C1 segment of cervical spinal cord (tissue), 14 donors: ENCODE results near the gene ARPC2.
A peak's percentile ranks its signal among the peaks of the same experiment; 100 is the strongest.

Experiments
- DNase-seq, 14 donors: peaks; one replicate each; lab custom pipeline; 2025; lab: John Stamatoyannopoulos, UW

Gene ARPC2

DNA sequence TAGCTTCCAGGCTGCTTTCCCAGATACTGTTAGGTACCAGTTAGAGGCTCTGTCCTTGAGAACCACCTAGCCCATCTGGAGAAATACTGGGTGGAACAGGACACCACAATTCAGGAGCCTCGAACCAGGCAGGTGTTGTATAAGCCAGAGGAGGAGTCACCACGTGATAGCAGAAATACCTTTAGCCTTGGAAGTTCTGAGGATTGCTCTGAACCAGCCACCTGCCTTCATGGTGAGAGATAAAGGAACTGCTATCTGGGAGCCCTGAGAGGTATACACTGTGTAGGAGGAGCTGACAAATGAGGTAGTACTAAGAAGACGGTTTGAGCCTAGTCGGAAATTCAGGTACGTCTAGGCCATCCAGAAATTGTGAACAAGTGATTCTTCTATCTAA lies 36.2 kb downstream of the ARPC2 start:
- DNase-seq, result no peak

- no peak for DNase-seq
Observed at GRCh38 chr2:218255446-218255845, 38.5 kb downstream of the ARPC2 start.

GRCh38 chr2:218256612-218257350 lies 39.8 kb downstream of the ARPC2 start:
- DNase-seq, result no peak

DNA sequence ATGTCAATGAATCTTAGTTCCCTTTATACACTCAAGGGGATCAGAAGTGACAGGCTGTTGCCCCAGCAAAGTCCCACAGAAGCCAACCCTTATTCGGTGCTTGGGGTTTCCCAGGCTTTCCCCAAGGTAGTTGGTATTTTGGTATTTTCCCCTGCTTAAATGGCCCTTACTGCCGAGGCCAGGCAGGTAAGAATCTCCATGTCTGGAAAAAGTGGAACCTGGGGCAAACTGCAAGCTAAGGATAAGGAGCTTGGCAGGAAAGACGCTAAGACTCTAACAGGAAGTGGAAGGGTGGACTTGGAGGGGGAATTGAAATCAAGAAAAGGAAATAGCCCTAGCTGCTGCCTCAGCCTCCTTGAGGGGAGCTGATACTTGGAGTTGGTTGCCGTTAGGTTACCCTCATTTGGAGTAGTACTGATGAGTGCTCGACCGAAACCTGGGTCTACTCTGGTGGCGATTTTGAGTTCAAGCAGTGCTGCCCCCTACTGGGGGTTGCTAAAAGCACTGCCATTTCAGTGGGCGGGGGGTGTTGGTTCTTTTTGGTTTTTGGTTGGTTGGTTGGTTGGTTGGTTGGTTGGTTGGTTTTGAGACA lies 40.5 kb downstream of the ARPC2 start:
- DNase-seq, result peak in 5 of 14 donors; percentile 2 to 30 (median 25)

- peak in 1 of 14 donors; percentile 33 for DNase-seq
Observed at GRCh38 chr2:218259099-218259961, 42.3 kb downstream of the ARPC2 start.

DNA sequence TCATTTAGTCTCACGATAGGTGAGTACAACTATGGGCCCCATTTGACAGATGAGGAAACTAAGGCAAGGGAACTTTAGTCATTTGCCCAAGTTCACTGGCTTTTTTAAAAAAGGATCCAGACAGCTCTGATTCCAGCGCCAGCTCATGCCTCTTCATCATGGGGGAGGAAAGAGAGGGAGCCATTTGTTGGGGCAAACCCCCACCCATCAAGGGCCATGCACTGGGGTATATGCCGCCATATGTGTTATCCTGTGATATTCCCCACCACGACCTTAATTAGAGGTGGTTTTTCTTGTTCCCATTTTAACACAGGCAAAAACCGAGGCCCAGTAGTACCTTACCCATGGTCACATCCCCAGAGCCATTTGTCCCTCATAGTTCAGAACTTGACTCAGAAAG lies 43.2 kb downstream of the ARPC2 start:
- no peak for DNase-seq

GRCh38 chr2:218260742-218261422 lies 43.9 kb downstream of the ARPC2 start, which contains the start of gene GPBAR1:
Gene GPBAR1, plus strand, starts transcription at chr2:218261015. Its CDS starts 1,710 bp downstream, at chr2:218262725.
- DNase-seq, result no peak

DNA sequence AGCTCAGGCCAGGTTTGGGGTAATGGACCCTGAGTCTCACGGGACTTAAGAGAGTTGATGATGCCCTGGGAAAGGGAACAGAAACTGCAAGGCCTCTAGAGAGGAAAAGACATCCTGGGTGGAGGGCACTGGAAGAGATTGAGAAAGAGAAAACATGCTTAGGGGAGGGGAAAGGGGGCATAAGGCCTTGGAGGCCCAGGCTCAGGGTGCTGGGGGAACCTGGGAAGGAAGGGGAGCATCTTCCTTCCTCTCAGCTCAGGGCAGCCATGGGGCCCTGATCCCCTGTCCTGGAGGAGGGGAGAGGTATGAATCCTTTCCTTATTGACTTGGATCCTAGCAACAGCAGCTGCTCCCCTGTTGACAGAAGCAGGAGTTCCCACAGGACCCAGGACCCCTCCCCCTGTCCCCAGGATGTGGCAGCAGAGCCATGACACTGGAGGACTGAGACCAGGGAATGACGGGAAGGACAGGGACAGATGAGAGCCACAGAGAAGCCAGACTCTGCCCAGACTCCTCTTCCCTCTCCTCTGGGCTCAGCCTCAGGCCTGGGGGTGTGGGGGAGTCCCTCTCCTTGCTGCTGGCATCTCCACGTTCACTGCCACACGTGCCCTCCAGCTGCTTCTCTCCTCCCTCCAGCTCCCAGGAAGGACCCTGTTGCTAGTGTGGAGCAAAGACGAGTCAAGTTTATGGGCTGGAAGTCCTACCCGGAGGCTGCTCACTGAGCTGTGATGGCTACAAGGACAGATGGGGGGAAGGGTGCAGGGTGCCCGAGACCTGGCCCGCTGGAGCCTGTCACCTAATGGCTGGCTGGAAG lies 44.6 kb downstream of the ARPC2 start:
- no peak for DNase-seq

DNA sequence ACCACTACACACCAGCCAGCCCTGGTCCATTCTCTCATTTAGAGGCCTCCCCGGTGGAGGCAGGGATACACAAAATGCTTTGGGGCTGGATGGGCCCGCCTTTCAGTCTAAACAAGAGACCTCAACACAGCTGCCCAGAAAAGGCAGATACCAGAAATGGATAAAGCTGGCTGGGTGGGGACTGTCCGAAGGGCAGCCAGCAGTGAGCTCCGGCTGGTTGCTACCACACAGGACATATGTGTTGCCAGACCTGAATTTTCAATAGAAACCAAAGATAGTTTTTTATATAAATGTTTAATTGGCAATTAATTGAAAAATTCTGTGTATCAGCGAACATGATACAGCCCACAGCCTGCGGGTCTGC lies 45.2 kb downstream of the ARPC2 start:
- no peak for DNase-seq

DNA sequence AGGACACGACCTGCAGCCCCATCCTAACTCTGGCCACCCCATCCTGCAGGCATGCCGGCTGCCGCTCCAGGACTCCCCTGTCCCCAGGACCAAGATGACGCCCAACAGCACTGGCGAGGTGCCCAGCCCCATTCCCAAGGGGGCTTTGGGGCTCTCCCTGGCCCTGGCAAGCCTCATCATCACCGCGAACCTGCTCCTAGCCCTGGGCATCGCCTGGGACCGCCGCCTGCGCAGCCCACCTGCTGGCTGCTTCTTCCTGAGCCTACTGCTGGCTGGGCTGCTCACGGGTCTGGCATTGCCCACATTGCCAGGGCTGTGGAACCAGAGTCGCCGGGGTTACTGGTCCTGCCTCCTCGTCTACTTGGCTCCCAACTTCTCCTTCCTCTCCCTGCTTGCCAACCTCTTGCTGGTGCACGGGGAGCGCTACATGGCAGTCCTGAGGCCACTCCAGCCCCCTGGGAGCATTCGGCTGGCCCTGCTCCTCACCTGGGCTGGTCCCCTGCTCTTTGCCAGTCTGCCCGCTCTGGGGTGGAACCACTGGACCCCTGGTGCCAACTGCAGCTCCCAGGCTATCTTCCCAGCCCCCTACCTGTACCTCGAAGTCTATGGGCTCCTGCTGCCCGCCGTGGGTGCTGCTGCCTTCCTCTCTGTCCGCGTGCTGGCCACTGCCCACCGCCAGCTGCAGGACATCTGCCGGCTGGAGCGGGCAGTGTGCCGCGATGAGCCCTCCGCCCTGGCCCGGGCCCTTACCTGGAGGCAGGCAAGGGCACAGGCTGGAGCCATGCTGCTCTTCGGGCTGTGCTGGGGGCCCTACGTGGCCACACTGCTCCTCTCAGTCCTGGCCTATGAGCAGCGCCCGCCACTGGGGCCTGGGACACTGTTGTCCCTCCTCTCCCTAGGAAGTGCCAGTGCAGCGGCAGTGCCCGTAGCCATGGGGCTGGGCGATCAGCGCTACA lies 45.9 kb downstream of the ARPC2 start:
- DNase-seq, result no peak

DNA sequence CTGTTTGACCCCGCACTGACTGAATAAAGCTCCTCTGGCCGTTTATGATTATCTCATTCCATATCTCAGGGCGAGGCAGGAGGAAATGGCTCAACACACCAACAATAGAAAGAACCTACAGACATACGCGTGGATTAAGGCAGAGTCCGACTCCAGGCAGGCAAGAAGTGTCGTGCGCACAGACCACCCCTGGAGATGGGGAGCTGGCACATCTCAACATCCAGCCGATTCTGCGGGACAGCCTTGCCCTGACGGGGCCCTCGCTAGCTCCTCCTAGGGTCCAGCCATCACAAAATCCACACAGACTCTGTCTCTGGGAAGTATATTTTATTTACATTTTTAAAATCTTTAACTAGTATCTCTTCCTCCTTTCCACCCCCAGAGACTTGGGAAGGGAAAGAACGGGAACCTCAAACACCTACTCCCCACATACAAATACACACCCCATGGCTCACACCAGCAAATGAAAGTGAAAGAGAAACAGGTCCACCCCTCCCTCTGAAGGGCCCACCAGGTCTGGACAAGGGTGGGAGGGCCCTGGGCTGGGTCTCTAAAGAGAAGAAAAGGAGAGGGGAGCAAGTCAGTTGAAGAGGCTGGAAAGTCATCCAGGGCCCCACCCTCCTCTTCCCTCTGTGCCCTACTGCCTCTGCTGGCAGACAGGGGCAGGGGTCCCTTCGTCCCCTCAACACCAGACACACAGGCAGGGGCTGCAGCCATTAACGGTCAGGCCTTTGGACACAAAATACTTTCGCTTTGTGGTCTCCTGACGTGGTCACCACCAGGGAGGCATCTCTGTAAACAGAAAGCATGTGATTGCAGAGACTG lies 47.0 kb downstream of the ARPC2 start:
- DNase-seq, result no peak

DNA sequence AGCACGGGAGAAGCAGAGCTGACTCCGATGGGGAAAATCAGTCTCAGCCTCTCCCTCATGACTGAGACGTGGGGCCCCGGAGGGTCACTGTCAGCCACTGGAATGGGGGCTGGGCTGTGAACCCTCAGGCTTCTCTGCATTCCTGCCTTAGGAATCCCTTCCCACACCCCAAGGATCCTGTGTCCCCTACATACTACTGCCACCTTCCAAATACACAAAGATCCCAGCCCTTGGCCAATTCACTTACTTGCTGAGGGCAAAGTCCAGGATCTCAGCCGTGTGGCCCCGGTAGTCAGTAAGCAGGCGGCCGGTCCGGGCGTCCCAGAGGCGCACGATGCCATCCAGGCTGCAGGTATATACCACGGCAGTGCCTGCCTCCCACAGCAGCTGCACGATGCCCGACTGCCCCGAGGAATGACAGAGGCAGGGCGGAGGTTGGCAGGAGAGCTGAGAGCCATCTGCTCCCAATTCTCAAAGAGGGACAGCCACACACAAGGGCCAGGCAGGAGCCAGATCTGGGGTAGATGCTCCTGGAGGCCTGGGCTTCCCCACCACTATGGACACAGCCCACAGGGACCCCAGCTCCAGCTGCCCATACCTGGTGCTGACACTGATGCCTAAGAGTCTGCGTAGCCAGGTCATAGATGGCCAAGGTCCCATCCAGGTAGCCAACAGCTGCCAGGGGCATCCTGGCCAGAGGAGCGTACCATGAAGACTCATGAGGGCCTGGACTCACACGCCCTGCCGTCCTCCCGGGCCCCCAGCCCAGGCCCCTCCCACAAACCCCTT lies 48.0 kb downstream of the ARPC2 start:
- no peak for DNase-seq

GRCh38 chr2:218265626-218266025 lies 48.6 kb downstream of the ARPC2 start:
- no peak for DNase-seq

DNA sequence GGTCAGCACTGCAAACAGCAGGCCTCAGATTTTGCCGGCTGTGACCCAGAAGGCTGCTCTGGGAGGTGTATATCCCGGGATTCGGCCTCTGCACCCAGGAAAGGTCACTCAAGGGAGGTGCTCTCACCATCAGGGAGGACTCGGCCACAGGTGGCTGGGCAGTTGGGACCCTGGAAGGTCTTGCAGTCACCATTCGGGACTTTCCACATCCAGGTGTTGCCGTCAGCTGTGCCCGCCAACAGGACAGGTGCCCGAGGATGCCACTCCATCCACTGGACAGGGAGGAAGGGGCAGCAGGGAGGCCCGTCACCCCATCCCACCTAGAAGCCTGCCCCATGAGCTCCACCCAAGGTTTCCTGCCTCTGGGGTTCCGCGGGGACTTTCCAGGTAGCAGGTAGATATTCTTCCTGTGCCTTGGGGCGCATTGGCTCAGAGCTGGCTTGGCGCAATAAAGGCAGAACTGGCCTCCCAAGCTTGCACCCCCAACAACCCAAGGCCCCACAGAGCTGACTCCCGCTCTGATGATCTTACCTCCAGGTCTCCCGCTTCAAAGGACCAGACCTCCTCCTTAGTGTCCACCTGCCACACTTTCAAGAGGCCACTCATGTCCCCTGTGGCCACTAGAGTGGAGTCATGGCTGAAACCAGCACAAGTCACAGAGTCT lies 49.5 kb downstream of the ARPC2 start:
- no peak for DNase-seq

DNA sequence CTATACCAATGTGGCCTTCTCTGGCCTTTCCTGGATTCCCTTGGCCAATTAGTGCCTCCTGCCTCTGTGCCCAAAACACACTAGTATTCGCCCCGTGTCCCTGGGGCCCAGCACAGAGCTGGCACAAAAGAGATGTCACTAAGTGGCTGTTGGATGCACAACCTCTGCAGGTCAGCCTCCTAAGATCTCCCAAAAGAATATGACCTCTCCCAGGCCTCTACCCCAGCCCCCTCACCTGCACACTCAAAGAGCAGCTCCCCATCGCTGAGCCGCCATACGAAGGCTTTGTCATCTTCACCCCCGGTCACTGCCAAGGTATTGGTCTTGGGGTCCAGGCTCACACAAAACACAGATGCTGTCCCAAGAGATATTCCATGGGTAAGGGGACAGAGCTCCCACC lies 50.3 kb downstream of the ARPC2 start:
- no peak for DNase-seq

- DNase-seq, result peak; percentile 93 to 100 (median 99)
Observed at GRCh38 chr2:218269900-218270720, 53.1 kb downstream of the ARPC2 start, which contains the start of the genes AAMP and PNKD. Gene AAMP, minus strand, starts transcription at chr2:218270137. Its CDS starts 51 bp downstream, at chr2:218270086. Gene PNKD, plus strand, starts transcription at chr2:218270519. Its CDS starts 17 bp downstream, at chr2:218270536.
